Loucy (cell line): ENCODE measurements around the gene BMERB1.
"Not testable (repeated sequence)": the region's sequence is repeated elsewhere in the genome, so short reads cannot be mapped to it uniquely, and the experiment has no call there.

Source experiments
- CTCF ChIP-seq: fragments of 200-600 bp; sonication (generic); conservative IDR thresholded peaks from 2 replicates; pipeline ENCODE4 v1.5.1; 2014; ENCODE audit warnings: mild to moderate bottlenecking, antibody characterized with exemption, low read length
- EZH2phosphoT487 ChIP-seq: fragments of 200-600 bp; IDR thresholded peaks from 2 replicates; pipeline ENCODE4 v1.6.1; 2018; ENCODE audit warnings: antibody characterized with exemption, mild to moderate bottlenecking, moderate library complexity, borderline replicate concordance

DNA sequence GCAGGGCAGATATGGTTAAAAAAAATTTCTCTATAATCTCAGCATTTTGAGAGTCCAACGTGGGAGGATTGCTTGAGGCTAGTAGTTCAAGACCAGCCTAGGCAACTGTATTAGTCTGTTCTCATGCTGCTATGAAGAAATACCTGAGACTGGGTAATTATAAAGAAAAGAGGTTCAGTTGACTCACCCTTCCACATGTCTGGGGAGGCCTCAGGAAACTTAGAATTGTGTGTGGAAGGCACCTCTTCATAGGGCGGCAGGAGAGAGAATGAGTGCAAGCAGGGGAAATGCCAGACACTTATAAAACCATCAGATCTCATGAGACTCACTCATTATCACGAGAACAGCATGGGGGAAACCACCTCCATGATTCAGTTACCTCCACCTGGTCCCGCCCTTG is 42.6 kb downstream of the BMERB1 start:
- not testable (repeated sequence) for TF ChIP-seq CTCF, EZH2phosphoT487
